ENCODE data around the gene GSAP.
A peak's percentile ranks its signal among the peaks of the same experiment; 100 is the strongest.

DNA sequence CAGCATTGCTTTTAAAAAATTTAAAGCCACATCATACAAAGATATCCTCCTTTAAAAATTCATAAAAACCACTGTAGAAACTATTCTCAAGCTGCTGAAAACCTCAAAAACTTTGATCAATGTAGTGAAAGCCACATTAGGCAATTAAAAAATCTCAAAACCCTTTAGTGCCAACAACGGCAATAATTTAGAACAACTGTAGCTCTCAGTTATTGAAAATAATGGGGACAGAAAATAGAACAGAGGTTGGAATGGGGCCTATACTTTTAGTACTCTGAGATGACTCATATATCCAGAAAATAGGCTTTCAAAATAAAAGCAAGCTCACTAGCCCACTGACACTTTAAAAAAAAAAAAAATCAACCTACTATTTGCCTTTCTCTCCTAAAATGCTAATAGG, 87.5 kb downstream of the GSAP start:
- TF ChIP-seq CTCF (conservative IDR thresholded peaks at IDR 0.05; ENCODE audit: low read depth, low read length) (no peak), MXI1 (IDR thresholded peaks at IDR 0.05; ENCODE audit: borderline replicate concordance, low read depth, low read length) (no peak), POLR2A (IDR thresholded peaks at IDR 0.05; ENCODE audit: low read depth, low read length) (no peak), FOS (IDR thresholded peaks at IDR 0.05; ENCODE audit: low read depth, low read length) (peak; percentile 53; the same call in 1 of the 2 replicates), CEBPB (IDR thresholded peaks at IDR 0.05; ENCODE audit: low read depth, low read length) (no peak), BHLHE40 (IDR thresholded peaks at IDR 0.05; ENCODE audit: low read depth, low read length) (no peak), RFX5 (IDR thresholded peaks at IDR 0.05; ENCODE audit: low read depth, low read length) (no peak), SMC3 (IDR thresholded peaks at IDR 0.05; ENCODE audit: low read depth, low read length) (no peak), RCOR1 (IDR thresholded peaks at IDR 0.05; ENCODE audit: insufficient replicate concordance, low read length) (no peak), NFE2L2 (IDR thresholded peaks at IDR 0.05; ENCODE audit: low read depth, low read length) (no peak), ELK1 (IDR thresholded peaks at IDR 0.05; ENCODE audit: borderline replicate concordance, low read depth, low read length) (no peak), RAD21 (IDR thresholded peaks at IDR 0.05; ENCODE audit: low read length) (no peak), CHD1 (IDR thresholded peaks at IDR 0.05; ENCODE audit: low read depth, low read length) (no peak)
- TF ChIP-seq, protein P1, sequence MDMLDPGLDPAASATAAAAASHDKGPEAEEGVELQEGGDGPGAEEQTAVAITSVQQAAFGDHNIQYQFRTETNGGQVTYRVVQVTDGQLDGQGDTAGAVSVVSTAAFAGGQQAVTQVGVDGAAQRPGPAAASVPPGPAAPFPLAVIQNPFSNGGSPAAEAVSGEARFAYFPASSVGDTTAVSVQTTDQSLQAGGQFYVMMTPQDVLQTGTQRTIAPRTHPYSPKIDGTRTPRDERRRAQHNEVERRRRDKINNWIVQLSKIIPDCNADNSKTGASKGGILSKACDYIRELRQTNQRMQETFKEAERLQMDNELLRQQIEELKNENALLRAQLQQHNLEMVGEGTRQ (IDR thresholded peaks at IDR 0.05; ENCODE audit: low read depth, low read length) = no peak

Data from IMR-90 (cell line).